Measurements from ENCODE around the gene RNF126. TPM values are rescaled to one million over a fixed set of nuclear protein-coding genes. Genes with fewer than 3 reads are reported as not detected.

Gene RNF126
- total and polyA plus RNA-seq, 2 experiments from 2014 or later: 95.7 to 112 TPM

DNA sequence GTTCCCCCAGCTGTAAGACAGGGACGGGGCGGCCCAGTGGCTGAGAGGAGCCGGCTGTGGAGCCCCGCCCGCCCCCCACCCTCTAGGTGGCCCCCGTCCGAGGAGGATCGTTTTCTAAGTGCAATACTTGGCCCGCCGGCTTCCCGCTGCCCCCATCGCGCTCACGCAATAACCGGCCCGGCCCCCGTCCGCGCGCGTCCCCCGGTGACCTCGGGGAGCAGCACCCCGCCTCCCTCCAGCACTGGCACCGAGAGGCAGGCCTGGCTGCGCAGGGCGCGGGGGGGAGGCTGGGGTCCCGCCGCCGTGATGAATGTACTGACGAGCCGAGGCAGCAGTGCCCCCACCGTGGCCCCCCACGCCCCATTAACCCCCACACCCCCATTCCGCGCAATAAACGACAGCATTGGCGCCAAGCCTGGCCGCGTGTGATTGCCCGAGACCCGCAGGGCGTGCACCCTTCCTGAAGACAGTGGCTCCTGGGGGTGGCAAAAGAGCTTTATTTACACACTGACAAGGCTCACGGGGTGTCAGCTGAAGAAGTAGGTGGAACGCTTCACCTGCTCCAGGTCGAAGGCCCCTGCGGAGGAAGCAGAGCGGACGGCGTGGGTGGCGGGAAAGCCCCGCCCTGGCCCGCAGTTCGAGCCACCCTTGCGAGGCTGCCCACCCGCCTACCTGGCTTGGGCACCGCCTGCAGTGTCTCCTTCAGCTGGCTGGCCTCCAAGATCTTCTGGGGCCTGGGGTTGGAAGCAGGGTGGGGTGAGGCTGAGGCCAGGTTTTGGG lies 46.1 kb downstream of the RNF126 start:
- H3K9me3 Mint-ChIP-seq: no peaks in the 10 kb centered on the region
- peak; percentile 19 for ATAC-seq
- H3K36me3 ChIP-seq (ENCODE audit: insufficient read depth): no peaks in the 10 kb centered on the region

More for the DNA sequence above, 46.1 kb downstream of the RNF126 start:
- Histone ChIP-seq H3K27me3 (ENCODE audit: insufficient read depth) (no peaks in the 10 kb centered on the region), H3K4me2 (peak overlapping the region; percentile 38; the same call in 1 of the 2 replicates), H3K9me2 (ENCODE audit: insufficient read depth) (no peaks in the 10 kb centered on the region), H3K4me3 (no peak overlapping the region), H3K79me2 (replicated peaks; ENCODE audit: insufficient read depth) (no peaks in the 10 kb centered on the region), H2AFZ (no peak overlapping the region), H3K27ac (ENCODE audit: low read depth) (no peak overlapping the region), H3F3A (replicated peaks; ENCODE audit: low read depth) (no peaks in the 10 kb centered on the region), H4K20me1 (replicated peaks; ENCODE audit: insufficient read depth) (peaks cover 4% of the 10 kb centered on the region; the same call in 1 of the 2 replicates), H3K4me1 (ENCODE audit: insufficient read depth) (no peaks in the 10 kb centered on the region)
- H3K4me1 Mint-ChIP-seq: peaks cover 3% of the 10 kb centered on the region; the same call in 2 of the 3 replicates
- peaks cover 17% of the 10 kb centered on the region for H3K27me3 Mint-ChIP-seq (ENCODE audit: insufficient read depth, low read depth, poor library complexity)
- H3K36me3 Mint-ChIP-seq (ENCODE audit: low read depth): peaks cover 36% of the 10 kb centered on the region
- H3K4me3 Mint-ChIP-seq: no peak overlapping the region
- DNase-seq (ENCODE audit: low spot score): no peak
- TF ChIP-seq, protein P1, sequence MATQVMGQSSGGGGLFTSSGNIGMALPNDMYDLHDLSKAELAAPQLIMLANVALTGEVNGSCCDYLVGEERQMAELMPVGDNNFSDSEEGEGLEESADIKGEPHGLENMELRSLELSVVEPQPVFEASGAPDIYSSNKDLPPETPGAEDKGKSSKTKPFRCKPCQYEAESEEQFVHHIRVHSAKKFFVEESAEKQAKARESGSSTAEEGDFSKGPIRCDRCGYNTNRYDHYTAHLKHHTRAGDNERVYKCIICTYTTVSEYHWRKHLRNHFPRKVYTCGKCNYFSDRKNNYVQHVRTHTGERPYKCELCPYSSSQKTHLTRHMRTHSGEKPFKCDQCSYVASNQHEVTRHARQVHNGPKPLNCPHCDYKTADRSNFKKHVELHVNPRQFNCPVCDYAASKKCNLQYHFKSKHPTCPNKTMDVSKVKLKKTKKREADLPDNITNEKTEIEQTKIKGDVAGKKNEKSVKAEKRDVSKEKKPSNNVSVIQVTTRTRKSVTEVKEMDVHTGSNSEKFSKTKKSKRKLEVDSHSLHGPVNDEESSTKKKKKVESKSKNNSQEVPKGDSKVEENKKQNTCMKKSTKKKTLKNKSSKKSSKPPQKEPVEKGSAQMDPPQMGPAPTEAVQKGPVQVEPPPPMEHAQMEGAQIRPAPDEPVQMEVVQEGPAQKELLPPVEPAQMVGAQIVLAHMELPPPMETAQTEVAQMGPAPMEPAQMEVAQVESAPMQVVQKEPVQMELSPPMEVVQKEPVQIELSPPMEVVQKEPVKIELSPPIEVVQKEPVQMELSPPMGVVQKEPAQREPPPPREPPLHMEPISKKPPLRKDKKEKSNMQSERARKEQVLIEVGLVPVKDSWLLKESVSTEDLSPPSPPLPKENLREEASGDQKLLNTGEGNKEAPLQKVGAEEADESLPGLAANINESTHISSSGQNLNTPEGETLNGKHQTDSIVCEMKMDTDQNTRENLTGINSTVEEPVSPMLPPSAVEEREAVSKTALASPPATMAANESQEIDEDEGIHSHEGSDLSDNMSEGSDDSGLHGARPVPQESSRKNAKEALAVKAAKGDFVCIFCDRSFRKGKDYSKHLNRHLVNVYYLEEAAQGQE (IDR thresholded peaks at IDR 0.05; ENCODE audit: unreplicated experiment): no peak
- TF ChIP-seq, protein P2, sequence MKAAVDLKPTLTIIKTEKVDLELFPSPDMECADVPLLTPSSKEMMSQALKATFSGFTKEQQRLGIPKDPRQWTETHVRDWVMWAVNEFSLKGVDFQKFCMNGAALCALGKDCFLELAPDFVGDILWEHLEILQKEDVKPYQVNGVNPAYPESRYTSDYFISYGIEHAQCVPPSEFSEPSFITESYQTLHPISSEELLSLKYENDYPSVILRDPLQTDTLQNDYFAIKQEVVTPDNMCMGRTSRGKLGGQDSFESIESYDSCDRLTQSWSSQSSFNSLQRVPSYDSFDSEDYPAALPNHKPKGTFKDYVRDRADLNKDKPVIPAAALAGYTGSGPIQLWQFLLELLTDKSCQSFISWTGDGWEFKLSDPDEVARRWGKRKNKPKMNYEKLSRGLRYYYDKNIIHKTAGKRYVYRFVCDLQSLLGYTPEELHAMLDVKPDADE (IDR thresholded peaks at IDR 0.05): no peak
- no peak for TF ChIP-seq ZNF331 (CRISPR knock-in tag; IDR thresholded peaks at IDR 0.05; ENCODE audit: low read depth)
- TF ChIP-seq EZH2 (IDR thresholded peaks at IDR 0.05; ENCODE audit: low read depth, unreplicated experiment): no peak
- TF ChIP-seq, protein P3, sequence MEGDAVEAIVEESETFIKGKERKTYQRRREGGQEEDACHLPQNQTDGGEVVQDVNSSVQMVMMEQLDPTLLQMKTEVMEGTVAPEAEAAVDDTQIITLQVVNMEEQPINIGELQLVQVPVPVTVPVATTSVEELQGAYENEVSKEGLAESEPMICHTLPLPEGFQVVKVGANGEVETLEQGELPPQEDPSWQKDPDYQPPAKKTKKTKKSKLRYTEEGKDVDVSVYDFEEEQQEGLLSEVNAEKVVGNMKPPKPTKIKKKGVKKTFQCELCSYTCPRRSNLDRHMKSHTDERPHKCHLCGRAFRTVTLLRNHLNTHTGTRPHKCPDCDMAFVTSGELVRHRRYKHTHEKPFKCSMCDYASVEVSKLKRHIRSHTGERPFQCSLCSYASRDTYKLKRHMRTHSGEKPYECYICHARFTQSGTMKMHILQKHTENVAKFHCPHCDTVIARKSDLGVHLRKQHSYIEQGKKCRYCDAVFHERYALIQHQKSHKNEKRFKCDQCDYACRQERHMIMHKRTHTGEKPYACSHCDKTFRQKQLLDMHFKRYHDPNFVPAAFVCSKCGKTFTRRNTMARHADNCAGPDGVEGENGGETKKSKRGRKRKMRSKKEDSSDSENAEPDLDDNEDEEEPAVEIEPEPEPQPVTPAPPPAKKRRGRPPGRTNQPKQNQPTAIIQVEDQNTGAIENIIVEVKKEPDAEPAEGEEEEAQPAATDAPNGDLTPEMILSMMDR (conservative IDR thresholded peaks at IDR 0.05; ENCODE audit: low read depth in 2 of 2): no peak
- TF ChIP-seq CREB1 (CRISPR knock-in tag; IDR thresholded peaks at IDR 0.05; ENCODE audit: low read depth): no peak
- no peak for TF ChIP-seq EZH2phosphoT487 (IDR thresholded peaks at IDR 0.05; ENCODE audit: unreplicated experiment)
- TF ChIP-seq JUNB (IDR thresholded peaks at IDR 0.05; ENCODE audit: unreplicated experiment): no peak
- TF ChIP-seq NANOG (IDR thresholded peaks at IDR 0.05; ENCODE audit: borderline replicate concordance): no peak
- TF ChIP-seq POLR2AphosphoS5 (IDR thresholded peaks at IDR 0.05; ENCODE audit: low read depth): no peak; the same call in 1 of the 2 replicates
- no peak for TF ChIP-seq ZNF114 (CRISPR knock-in tag; IDR thresholded peaks at IDR 0.05)
- TF ChIP-seq STAT1 (IDR thresholded peaks at IDR 0.05; ENCODE audit: unreplicated experiment): no peak
- TF ChIP-seq, protein P4, sequence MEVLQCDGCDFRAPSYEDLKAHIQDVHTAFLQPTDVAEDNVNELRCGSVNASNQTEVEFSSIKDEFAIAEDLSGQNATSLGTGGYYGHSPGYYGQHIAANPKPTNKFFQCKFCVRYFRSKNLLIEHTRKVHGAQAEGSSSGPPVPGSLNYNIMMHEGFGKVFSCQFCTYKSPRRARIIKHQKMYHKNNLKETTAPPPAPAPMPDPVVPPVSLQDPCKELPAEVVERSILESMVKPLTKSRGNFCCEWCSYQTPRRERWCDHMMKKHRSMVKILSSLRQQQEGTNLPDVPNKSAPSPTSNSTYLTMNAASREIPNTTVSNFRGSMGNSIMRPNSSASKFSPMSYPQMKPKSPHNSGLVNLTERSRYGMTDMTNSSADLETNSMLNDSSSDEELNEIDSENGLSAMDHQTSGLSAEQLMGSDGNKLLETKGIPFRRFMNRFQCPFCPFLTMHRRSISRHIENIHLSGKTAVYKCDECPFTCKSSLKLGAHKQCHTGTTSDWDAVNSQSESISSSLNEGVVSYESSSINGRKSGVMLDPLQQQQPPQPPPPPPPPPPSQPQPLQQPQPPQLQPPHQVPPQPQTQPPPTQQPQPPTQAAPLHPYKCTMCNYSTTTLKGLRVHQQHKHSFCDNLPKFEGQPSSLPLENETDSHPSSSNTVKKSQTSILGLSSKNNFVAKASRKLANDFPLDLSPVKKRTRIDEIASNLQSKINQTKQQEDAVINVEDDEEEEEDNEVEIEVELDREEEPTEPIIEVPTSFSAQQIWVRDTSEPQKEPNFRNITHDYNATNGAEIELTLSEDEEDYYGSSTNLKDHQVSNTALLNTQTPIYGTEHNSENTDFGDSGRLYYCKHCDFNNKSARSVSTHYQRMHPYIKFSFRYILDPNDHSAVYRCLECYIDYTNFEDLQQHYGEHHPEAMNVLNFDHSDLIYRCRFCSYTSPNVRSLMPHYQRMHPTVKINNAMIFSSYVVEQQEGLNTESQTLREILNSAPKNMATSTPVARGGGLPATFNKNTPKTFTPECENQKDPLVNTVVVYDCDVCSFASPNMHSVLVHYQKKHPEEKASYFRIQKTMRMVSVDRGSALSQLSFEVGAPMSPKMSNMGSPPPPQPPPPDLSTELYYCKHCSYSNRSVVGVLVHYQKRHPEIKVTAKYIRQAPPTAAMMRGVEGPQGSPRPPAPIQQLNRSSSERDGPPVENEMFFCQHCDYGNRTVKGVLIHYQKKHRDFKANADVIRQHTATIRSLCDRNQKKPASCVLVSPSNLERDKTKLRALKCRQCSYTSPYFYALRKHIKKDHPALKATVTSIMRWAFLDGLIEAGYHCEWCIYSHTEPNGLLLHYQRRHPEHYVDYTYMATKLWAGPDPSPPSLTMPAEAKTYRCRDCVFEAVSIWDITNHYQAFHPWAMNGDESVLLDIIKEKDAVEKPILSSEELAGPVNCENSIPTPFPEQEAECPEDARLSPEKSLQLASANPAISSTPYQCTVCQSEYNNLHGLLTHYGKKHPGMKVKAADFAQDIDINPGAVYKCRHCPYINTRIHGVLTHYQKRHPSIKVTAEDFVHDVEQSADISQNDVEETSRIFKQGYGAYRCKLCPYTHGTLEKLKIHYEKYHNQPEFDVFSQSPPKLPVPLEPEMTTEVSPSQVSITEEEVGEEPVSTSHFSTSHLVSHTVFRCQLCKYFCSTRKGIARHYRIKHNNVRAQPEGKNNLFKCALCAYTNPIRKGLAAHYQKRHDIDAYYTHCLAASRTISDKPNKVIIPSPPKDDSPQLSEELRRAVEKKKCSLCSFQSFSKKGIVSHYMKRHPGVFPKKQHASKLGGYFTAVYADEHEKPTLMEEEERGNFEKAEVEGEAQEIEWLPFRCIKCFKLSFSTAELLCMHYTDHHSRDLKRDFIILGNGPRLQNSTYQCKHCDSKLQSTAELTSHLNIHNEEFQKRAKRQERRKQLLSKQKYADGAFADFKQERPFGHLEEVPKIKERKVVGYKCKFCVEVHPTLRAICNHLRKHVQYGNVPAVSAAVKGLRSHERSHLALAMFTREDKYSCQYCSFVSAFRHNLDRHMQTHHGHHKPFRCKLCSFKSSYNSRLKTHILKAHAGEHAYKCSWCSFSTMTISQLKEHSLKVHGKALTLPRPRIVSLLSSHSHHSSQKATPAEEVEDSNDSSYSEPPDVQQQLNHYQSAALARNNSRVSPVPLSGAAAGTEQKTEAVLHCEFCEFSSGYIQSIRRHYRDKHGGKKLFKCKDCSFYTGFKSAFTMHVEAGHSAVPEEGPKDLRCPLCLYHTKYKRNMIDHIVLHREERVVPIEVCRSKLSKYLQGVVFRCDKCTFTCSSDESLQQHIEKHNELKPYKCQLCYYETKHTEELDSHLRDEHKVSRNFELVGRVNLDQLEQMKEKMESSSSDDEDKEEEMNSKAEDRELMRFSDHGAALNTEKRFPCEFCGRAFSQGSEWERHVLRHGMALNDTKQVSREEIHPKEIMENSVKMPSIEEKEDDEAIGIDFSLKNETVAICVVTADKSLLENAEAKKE (CRISPR knock-in tag; IDR thresholded peaks at IDR 0.05): no peak
- no peak overlapping the region for H3K27ac Mint-ChIP-seq
